Endothelial cell of umbilical vein (primary cell): Measurements from ENCODE around the gene LRRC52. TPM values are rescaled to one million over a fixed set of nuclear protein-coding genes. Genes with fewer than 3 reads are reported as not detected.

Experiments
- BruUV-seq: library from RNA; stranded (reverse); fragments of 400-500 nt; replicated peaks from 2 replicates; lab custom pipeline; 2021; lab: Mats Ljungman, UMichigan
- CTCF ChIA-PET: fragments of 300-600, 350-600 bp; sonication (Branson Sonifier 250); formaldehyde crosslinking; loops from one replicate; lab custom pipeline; 2021; ENCODE audit warnings: antibody characterized with exemption, inconsistent platforms; lab: Charles Lee
- POLR2A ChIA-PET: fragments of 300-600, 350-600 bp; sonication (Branson Sonifier 250); formaldehyde crosslinking; loops from one replicate; lab custom pipeline; 2021; ENCODE audit warnings: antibody characterized with exemption, inconsistent platforms; lab: Charles Lee
- DNase-seq: peaks from one replicate; pipeline ENCODE4 v3.0.0-alpha.2; 2011; ENCODE audit warnings: low read depth, low spot score
- FAIRE-seq: peaks from 2 replicates; lab custom pipeline; 2011; peaks lifted over from hg19 to GRCh38; lab: Jason Lieb, UNC
- H2AFZ ChIP-seq: 2 replicates; pipeline ENCODE4 v1.6.0; 2012; ENCODE audit warnings: low read depth, low read length, control low read depth, inconsistent platforms
- H3K27ac ChIP-seq: 2 replicates; pipeline ENCODE4 v1.5.1; 2011; ENCODE audit warnings: low read depth, mild to moderate bottlenecking, control low read depth, low read length, moderate library complexity; ENCODE audit not compliant: insufficient read depth
- H3K27me3 ChIP-seq, 2 experiments: 2 replicates each; pipeline versions ENCODE4 v1.6.0 to v1.6.1; 2011; ENCODE audit warnings: low read length in 2 of 2, mixed read lengths in 1 of 2; ENCODE audit not compliant: control insufficient read depth in 2 of 2, insufficient read depth in 2 of 2
- H3K36me3 ChIP-seq, 2 experiments: 2 replicates in 1 of 2; 3 replicates in 1 of 2; pipeline ENCODE4 v1.5.1; 2011; ENCODE audit warnings: low read length in 2 of 2, mild to moderate bottlenecking in 1 of 2, moderate library complexity in 1 of 2; ENCODE audit not compliant: control insufficient read depth in 2 of 2, insufficient read depth in 2 of 2; ENCODE audit errors: extremely low read depth in 1 of 2
- H3K4me1 ChIP-seq: 3 replicates; pipeline ENCODE4 v1.5.1; 2011; ENCODE audit warnings: mild to moderate bottlenecking, low read length; ENCODE audit not compliant: control insufficient read depth, insufficient read depth; ENCODE audit errors: extremely low read depth
- H3K4me2 ChIP-seq: 2 replicates; pipeline ENCODE4 v1.6.1; 2011; ENCODE audit warnings: low read length, control low read depth, mixed read lengths; ENCODE audit not compliant: insufficient read depth
- H3K4me3 ChIP-seq, 3 experiments: fragments of 200-600 bp in 1 of 3; sonication (generic), shearing (Covaris generic) in 1 of 3; replicated peaks in 1 of 3; 2 replicates each; pipeline ENCODE4 v1.5.1; 2011 to 2016; ENCODE audit warnings: control low read depth in 3 of 3, low read length in 3 of 3, mild to moderate bottlenecking in 2 of 3, inconsistent platforms in 1 of 3, low read depth in 1 of 3, moderate library complexity in 1 of 3; ENCODE audit not compliant: insufficient read depth in 1 of 3
- H3K79me2 ChIP-seq: 2 replicates; pipeline ENCODE4 v1.6.0; 2012; ENCODE audit warnings: low read length, inconsistent platforms; ENCODE audit not compliant: control insufficient read depth, insufficient read depth
- H3K9ac ChIP-seq: replicated peaks from 2 replicates; pipeline ENCODE3; 2011; ENCODE audit warnings: low read length, control low read depth; ENCODE audit not compliant: insufficient read depth; ENCODE audit errors: extremely low read depth
- H3K9me1 ChIP-seq: replicated peaks from 3 replicates; pipeline ENCODE4 v1.6.0; 2011; ENCODE audit warnings: mild to moderate bottlenecking, low read length; ENCODE audit not compliant: control insufficient read depth, insufficient read depth; ENCODE audit errors: extremely low read depth
- H3K9me3 ChIP-seq: replicated peaks from 2 replicates; pipeline ENCODE4 v1.5.1; 2012; ENCODE audit warnings: low read length, inconsistent platforms; ENCODE audit not compliant: control insufficient read depth, insufficient read depth
- H4K20me1 ChIP-seq: replicated peaks from 2 replicates; pipeline ENCODE3; 2011; ENCODE audit warnings: mild to moderate bottlenecking, low read length; ENCODE audit not compliant: control insufficient read depth, insufficient read depth; ENCODE audit errors: extremely low read depth
- CTCF ChIP-seq, 2 donors: IDR thresholded peaks; 1 replicate in 1 of 2; 2 replicates in 1 of 2; pipeline ENCODE4 v1.5.1; 2011; ENCODE audit warnings: low read length in 2 of 2, mild to moderate bottlenecking in 2 of 2, moderate library complexity in 2 of 2, control low read depth in 1 of 2, inconsistent platforms in 1 of 2, low read depth in 1 of 2; ENCODE audit not compliant: insufficient read depth in 1 of 2; ENCODE audit errors: extremely low read depth in 1 of 2
- EZH2 ChIP-seq: IDR thresholded peaks from 2 replicates; pipeline ENCODE4 v1.6.1; 2012; ENCODE audit warnings: borderline replicate concordance, low read depth, mild to moderate bottlenecking, moderate library complexity, low read length, inconsistent platforms; ENCODE audit not compliant: severe bottlenecking
- FOS ChIP-seq: IDR thresholded peaks from 2 replicates; pipeline ENCODE4 v1.6.1; 2011; ENCODE audit warnings: mild to moderate bottlenecking, low read length, moderate library complexity, borderline replicate concordance; ENCODE audit not compliant: insufficient read depth
- GATA2 ChIP-seq: IDR thresholded peaks from 2 replicates; pipeline ENCODE4 v1.7.0; 2011; ENCODE audit warnings: low read depth, mild to moderate bottlenecking, moderate library complexity, mixed read lengths, low read length; ENCODE audit not compliant: insufficient read length, insufficient read depth
- JUN ChIP-seq: IDR thresholded peaks from 2 replicates; pipeline ENCODE4 v1.6.1; 2011; ENCODE audit warnings: borderline replicate concordance, low read depth; ENCODE audit not compliant: insufficient read length, insufficient read depth
- MAX ChIP-seq: IDR thresholded peaks from 2 replicates; pipeline ENCODE4 v1.6.1; 2011; ENCODE audit not compliant: insufficient read depth, insufficient read length
- MYC ChIP-seq: IDR thresholded peaks from one replicate; pipeline ENCODE4 v1.6.1; 2011; ENCODE audit warnings: mild to moderate bottlenecking, low read depth, low read length
- POLR2A ChIP-seq: IDR thresholded peaks from 2 replicates; pipeline ENCODE4 v1.6.1; 2012; ENCODE audit warnings: low read depth, mild to moderate bottlenecking, control low read depth, low read length
- POLR2AphosphoS5 ChIP-seq: IDR thresholded peaks from 2 replicates; pipeline ENCODE4 v1.6.1; 2012; ENCODE audit warnings: low read depth, mild to moderate bottlenecking, control low read depth, low read length, moderate library complexity; ENCODE audit not compliant: insufficient read depth
- dilution Hi-C: fragments of 300-500 bp; cut with MboI; formaldehyde crosslinking; loops from one replicate; pipeline ENCODE4 v1.15.0; 2019; ENCODE audit warnings: low sequenced_read_pairs; ENCODE audit not compliant: extremely low pct_ligation_motif_present
- intact Hi-C: fragments of 100-400 bp; cut with micrococcal nuclease; formaldehyde crosslinking; loops from one replicate; pipeline ENCODE4 v1.10.0; 2022
- polyA plus RNA-seq, 4 experiments: library from polyadenylated mRNA; depleted of rRNA in 3 of 4; stranded (reverse) in 3 of 4; unstranded in 1 of 4; fragments of >200 nt; gene quantifications; 2 replicates each; pipeline versions ENCODE4 v1.2.1 to v1.2.3, GENCODE V29; 2011 to 2012; ENCODE audit warnings: missing spikeins in 1 of 4
- total RNA-seq: library from RNA; stranded (reverse); gene quantifications from 2 replicates; pipeline ENCODE4 v1.2.3, GENCODE V29; 2021

Gene LRRC52
- total and polyA plus RNA-seq, 2 donors (not counting 3 experiments of a cell fraction or from before 2014, with no cell fraction given), result not detected

- no peaks in the 10 kb centered on the region for H3K27me3 ChIP-seq
- no peaks in the 10 kb centered on the region for H3K79me2 ChIP-seq
- H3K9me3 ChIP-seq, result no peaks in the 10 kb centered on the region
- dilution Hi-C loops, result no loop called here
- intact Hi-C loops, result no loop called here
- H3K9me1 ChIP-seq, result no peaks in the 10 kb centered on the region
- H3K27ac ChIP-seq, result no peak overlapping the region
- POLR2A ChIA-PET, result no interaction called here
- no peaks in the 10 kb centered on the region for H4K20me1 ChIP-seq
- H2AFZ ChIP-seq, result no peak overlapping the region
- no TSS peak for BruUV-seq
- FAIRE-seq, result no peak
- no peak for TF ChIP-seq MYC
- no peak for TF ChIP-seq EZH2
- no peak for TF ChIP-seq POLR2AphosphoS5
- TF ChIP-seq JUN, result no peak
- TF ChIP-seq CTCF (IDR thresholded peaks at IDR 0.05; ENCODE audit: extremely low read depth in 1 of 2, insufficient read depth in 1 of 2, low read depth in 1 of 2, low read length in 2 of 2), result no peak
- TF ChIP-seq POLR2A, result no peak
- no peak for TF ChIP-seq MAX
- TF ChIP-seq GATA2, result no peak
- TF ChIP-seq FOS, result no peak
- CTCF ChIA-PET, result no interaction called here
- H3K4me3 ChIP-seq, result no peak overlapping the region
- DNase-seq, result no peak
- H3K36me3 ChIP-seq, result no peaks in the 10 kb centered on the region
- H3K9ac ChIP-seq, result no peak overlapping the region
- no peak overlapping the region for H3K4me2 ChIP-seq
- no peaks in the 10 kb centered on the region for H3K4me1 ChIP-seq
Observed at GRCh38 chr1:165536016-165536415, 7.8 kb upstream of the LRRC52 start.
